Osteocyte (in vitro differentiated cells): ENCODE data around the gene SGF29. TPM values are rescaled to one million over a fixed set of nuclear protein-coding genes. Genes with fewer than 3 reads are reported as not detected.
"Not testable (repeated sequence)": the region's sequence is repeated elsewhere in the genome, so short reads cannot be mapped to it uniquely, and the experiment has no call there.

ENCODE experiments used
- DNase-seq: peaks from one replicate; pipeline ENCODE4 v3.0.0; 2021; ENCODE audit warnings: mixed read lengths; ENCODE audit not compliant: unreplicated experiment; ENCODE audit errors: extremely low spot score
- H3K27ac Mint-ChIP-seq: one replicate; pipeline ENCODE4 v1.8.0; 2021; ENCODE audit warnings: mild to moderate bottlenecking, mixed read lengths; ENCODE audit not compliant: unreplicated experiment
- H3K27me3 Mint-ChIP-seq: one replicate; pipeline ENCODE4 v1.8.0; 2021; ENCODE audit warnings: mixed read lengths; ENCODE audit not compliant: unreplicated experiment
- H3K36me3 Mint-ChIP-seq: one replicate; pipeline ENCODE4 v1.8.0; 2021; ENCODE audit warnings: mixed read lengths; ENCODE audit not compliant: unreplicated experiment
- H3K4me1 Mint-ChIP-seq: one replicate; pipeline ENCODE4 v1.8.0; 2021; ENCODE audit warnings: mixed read lengths; ENCODE audit not compliant: unreplicated experiment
- H3K4me3 Mint-ChIP-seq: one replicate; pipeline ENCODE4 v1.8.0; 2021; ENCODE audit warnings: mild to moderate bottlenecking, moderate library complexity, mixed read lengths; ENCODE audit not compliant: unreplicated experiment
- H3K9me3 Mint-ChIP-seq: one replicate; pipeline ENCODE4 v1.8.0; 2021; ENCODE audit warnings: mixed read lengths; ENCODE audit not compliant: unreplicated experiment
- total RNA-seq: library from RNA; stranded (reverse); gene quantifications from 2 replicates; pipeline ENCODE4 v1.2.1, GENCODE V29; 2021
- TF ChIP-seq, protein P1 (sequence below): fragments of 200-600 bp; sonication (generic); IDR thresholded peaks from 2 replicates; pipeline ENCODE4 v1.5.0; 2021; ENCODE audit warnings: antibody characterized with exemption, mild to moderate bottlenecking, moderate library complexity

Gene SGF29
- total RNA-seq, 1 donor from 2014 or later = 29.7 TPM

DNA sequence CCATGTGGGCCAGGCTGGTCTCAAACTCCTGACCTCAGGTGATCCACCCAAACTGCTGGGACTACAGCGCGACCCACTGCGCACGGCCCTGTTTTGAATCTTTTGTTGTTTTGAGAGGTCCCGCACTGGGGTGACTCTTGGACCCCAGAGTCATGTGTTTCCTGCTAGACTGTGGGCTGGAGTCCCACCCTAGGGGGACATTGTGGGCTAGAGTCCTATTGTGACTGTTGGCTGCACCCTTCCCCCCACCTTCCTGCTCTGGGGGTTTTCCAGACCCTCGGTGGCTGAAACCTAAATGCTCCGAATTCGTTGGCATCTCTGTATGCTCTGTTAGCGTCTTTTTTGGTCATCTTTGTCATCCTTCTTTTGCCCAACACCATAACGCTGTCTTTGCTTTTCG, 30.9 kb upstream of the SGF29 start:
- no peak for DNase-seq
- Mint-ChIP-seq H3K36me3 (no peaks in the 10 kb centered on the region), H3K4me1 (no peaks in the 10 kb centered on the region)

GRCh38 chr16:28524681-28525171, 29.0 kb upstream of the SGF29 start:
- no peaks in the 10 kb centered on the region for H3K36me3 Mint-ChIP-seq
- peaks cover 8% of the 10 kb centered on the region for H3K27me3 Mint-ChIP-seq
- no peaks in the 10 kb centered on the region for H3K9me3 Mint-ChIP-seq
- no peak overlapping the region for H3K4me3 Mint-ChIP-seq
- H3K27ac Mint-ChIP-seq = no peak overlapping the region
- TF ChIP-seq, protein P1, sequence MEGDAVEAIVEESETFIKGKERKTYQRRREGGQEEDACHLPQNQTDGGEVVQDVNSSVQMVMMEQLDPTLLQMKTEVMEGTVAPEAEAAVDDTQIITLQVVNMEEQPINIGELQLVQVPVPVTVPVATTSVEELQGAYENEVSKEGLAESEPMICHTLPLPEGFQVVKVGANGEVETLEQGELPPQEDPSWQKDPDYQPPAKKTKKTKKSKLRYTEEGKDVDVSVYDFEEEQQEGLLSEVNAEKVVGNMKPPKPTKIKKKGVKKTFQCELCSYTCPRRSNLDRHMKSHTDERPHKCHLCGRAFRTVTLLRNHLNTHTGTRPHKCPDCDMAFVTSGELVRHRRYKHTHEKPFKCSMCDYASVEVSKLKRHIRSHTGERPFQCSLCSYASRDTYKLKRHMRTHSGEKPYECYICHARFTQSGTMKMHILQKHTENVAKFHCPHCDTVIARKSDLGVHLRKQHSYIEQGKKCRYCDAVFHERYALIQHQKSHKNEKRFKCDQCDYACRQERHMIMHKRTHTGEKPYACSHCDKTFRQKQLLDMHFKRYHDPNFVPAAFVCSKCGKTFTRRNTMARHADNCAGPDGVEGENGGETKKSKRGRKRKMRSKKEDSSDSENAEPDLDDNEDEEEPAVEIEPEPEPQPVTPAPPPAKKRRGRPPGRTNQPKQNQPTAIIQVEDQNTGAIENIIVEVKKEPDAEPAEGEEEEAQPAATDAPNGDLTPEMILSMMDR = no peak
- no peaks in the 10 kb centered on the region for H3K4me1 Mint-ChIP-seq
- DNase-seq = no peak

More for the DNA sequence above, 30.9 kb upstream of the SGF29 start:
- TF ChIP-seq, protein P1 = no peak
- Mint-ChIP-seq H3K9me3 (no peaks in the 10 kb centered on the region), H3K27me3 (peaks cover 8% of the 10 kb centered on the region), H3K4me3 (no peak overlapping the region), H3K27ac (no peak overlapping the region)

- Mint-ChIP-seq H3K9me3 (no peaks in the 10 kb centered on the region), H3K4me1 (no peaks in the 10 kb centered on the region), H3K27me3 (peaks cover 2% of the 10 kb centered on the region), H3K4me3 (no peak overlapping the region), H3K36me3 (no peaks in the 10 kb centered on the region), H3K27ac (no peak overlapping the region)
- TF ChIP-seq, protein P1 = no peak
- no peak for DNase-seq
Observed at GRCh38 chr16:28526201-28527099, 27.3 kb upstream of the SGF29 start.

DNA sequence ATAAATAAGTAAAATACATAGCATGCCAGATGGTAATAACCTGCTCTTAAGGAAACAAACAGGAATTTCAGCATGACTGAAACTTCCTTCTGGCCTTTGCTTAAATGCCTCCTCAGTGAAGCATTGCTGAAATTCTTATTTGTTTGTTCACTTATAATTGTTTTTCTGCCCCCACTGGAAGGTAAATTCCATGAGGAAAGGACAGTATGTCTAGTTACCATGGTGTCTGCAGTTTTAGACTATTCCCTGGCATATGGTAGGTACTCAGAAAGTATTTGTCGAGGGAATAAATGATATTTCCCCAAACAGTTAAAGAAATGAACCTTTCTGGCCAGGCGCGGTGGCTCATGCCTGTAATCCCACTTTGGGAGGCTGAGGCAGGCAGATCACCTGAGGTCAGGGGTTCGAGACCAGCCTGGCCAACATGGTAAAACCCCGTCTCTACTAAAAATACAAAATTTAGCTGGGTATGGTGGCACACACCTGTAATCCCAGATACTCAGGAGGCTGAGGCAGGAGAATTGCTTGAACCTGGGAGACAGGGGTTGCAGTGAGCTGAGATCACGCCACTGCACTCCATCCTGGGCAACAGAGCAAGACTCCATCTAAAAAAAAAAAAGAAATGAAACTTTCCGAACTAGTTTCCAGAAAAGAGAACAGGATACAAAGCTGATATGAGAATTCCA, 26.5 kb upstream of the SGF29 start:
- not testable (repeated sequence) for H3K4me1 Mint-ChIP-seq, H3K36me3 Mint-ChIP-seq, H3K9me3 Mint-ChIP-seq, DNase-seq, H3K27me3 Mint-ChIP-seq, H3K4me3 Mint-ChIP-seq, H3K27ac Mint-ChIP-seq

DNA sequence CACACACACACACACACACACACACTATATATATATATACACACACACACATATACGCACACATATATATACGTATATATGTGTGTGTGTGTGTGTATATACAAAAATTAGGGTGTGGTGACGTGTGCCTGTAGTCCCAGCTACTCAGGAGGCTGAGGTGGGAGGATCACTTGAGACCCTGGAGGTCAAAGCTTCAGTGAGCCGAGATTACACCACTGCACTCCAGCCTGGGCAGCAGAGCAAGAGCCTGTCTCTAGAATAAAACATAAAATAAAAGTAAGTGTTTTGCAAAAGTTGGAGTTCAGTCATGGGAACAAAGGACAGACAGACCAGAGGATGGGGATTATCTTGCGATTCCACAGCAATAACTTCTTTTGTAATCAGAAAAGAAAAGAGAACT, 25.7 kb upstream of the SGF29 start:
- DNase-seq = no peak
- Mint-ChIP-seq H3K36me3 (no peaks in the 10 kb centered on the region), H3K4me1 (peaks cover 3% of the 10 kb centered on the region), H3K9me3 (no peaks in the 10 kb centered on the region), H3K27ac (no peak overlapping the region), H3K27me3 (peaks cover 2% of the 10 kb centered on the region), H3K4me3 (no peak overlapping the region)
- TF ChIP-seq, protein P1 = no peak
